GM12874 (cell line): ENCODE results near the gene COG8.

ENCODE experiments used
- CTCF ChIP-seq: IDR thresholded peaks from 2 replicates; pipeline ENCODE4 v1.5.1; 2011; ENCODE audit warnings: low read depth, mild to moderate bottlenecking, control low read depth, low read length, moderate library complexity; ENCODE audit not compliant: insufficient read depth

The COG8 gene

GRCh38 chr16:69277413-69277812, 62.0 kb downstream of the COG8 start:
- no peak for TF ChIP-seq CTCF
